ENCODE results near the gene MPO.

The MPO gene

GRCh38 chr17:58319173-58320162, 38.7 kb upstream of the MPO start:
- DNase-seq, result no peak

DNA sequence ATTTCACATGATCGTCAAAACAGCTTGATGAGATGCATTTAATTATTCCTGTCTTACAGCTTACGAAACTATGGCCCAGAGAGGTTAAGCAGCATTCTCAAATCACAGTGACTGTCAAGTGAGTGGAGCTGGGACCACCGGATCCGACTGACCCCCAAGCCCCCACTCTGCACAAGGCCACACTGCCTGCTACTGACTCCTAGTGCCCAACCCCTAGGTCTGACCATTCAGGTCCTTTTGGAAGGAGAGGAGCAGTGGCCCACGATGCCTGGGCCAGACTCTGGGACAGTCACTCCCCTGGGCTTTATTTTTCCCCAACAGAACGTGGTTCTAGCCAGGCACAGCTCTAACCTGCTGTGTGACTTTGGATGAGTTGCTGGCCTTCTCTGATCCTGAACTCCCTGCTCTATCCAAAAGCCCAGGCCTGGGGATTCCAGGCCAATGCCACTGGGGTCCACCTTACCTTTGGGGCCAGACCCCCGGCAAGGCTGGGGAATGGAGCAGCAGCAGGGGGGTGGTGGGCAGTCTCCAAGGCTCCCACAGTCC, 38.0 kb upstream of the MPO start:
- no peak for DNase-seq

- DNase-seq, result no peak
Observed at GRCh38 chr17:58318065-58318481, 37.3 kb upstream of the MPO start.

- DNase-seq, result peak in 2 of 4 experiments; percentile 41 to 55
Observed at GRCh38 chr17:58317421-58318064, 36.8 kb upstream of the MPO start.

DNA sequence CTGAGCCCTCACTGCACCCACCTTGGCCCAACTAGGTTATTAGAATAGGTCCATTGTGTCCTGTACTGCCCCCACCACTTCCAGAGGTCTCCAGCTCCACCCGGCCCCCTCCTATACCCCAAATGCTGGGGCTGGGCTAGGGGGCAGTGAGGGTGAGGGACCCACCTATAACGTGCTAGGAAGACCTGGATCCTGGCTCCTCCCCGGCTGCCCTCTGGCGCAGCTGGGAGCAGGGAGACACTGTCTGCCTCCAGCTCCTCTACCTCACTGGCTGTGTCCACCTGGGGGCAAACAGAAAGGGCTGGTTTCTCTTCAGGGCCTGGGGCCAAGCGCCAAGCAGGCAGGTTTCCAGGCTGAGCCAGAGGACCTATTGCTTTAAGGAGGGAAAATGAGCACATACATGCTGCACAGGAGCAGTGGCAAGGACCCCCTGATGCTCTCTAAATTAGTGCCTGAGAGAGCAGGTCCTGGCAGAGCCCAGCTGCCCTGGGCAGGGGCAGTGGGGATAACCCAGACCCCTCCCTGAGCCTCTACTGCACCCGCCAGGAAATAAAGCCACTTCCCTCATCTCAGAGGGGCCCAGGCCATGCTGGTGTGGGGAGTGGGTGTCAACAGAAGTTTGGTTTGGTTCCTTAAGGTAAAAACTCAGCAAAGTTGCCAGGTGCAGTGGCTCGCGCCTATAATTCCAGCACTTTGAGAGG, 35.7 kb upstream of the MPO start:
- DNase-seq, result no peak

GRCh38 chr17:58315750-58316149, 35.0 kb upstream of the MPO start:
- no peak for DNase-seq

DNA sequence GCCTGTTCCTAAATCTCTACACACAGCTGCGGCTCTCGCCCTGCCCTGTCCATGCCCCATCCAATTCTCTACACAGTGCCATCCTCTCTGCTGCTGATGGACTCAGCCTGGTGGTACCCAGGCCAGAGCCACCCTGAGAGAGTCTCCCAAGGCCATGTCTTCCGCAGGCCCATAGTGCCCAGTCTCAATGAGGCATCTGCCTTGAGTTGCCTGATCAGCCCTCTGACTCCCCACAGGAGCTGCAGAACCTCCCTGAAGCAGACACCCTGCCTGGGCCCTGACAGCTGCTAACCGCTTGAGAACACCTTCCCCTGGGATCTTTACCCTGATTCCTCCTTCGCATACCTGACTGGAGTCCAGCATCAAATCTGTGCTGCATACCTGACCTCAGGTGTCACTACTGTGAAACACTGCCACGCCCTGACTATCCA, 34.6 kb upstream of the MPO start:
- DNase-seq, result no peak

DNA sequence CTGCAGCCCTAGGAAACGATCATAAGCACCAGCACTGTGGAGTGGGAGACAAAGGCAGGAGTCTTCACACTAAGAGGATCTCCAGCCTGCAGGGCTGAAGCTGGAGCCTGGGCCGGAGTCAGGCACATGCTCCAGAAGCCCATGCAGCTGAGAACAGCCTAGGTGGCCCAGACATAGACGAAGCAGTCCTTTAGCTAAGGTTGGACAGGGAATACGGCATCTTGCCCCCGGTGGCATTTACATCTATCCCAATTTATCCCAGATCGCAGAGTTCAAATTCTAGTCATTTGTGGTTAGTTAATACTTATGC, 33.9 kb upstream of the MPO start:
- no peak for DNase-seq

- DNase-seq, result no peak
Observed at GRCh38 chr17:58313815-58314705, 33.3 kb upstream of the MPO start.

DNA sequence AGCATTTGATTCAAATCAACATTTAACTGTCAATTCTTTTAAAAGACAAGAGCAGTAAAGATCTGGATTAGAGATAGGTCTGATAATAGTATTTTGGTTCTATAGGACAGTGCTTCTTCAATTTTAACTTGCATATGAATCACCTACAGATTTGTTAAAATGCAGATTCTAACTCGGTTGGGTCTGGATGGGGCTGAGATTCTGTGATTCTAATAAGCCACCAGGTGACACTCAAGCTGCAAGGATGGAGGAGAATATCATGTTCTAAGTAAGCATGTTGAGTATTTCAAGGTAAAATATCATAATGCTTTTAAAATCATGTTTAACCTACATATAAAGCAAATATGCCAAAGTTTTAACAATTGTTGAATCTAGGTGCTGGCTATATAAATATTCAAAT, 32.1 kb upstream of the MPO start:
- DNase-seq, result no peak

- no peak for DNase-seq
Observed at GRCh38 chr17:58312021-58312630, 31.4 kb upstream of the MPO start.

DNA sequence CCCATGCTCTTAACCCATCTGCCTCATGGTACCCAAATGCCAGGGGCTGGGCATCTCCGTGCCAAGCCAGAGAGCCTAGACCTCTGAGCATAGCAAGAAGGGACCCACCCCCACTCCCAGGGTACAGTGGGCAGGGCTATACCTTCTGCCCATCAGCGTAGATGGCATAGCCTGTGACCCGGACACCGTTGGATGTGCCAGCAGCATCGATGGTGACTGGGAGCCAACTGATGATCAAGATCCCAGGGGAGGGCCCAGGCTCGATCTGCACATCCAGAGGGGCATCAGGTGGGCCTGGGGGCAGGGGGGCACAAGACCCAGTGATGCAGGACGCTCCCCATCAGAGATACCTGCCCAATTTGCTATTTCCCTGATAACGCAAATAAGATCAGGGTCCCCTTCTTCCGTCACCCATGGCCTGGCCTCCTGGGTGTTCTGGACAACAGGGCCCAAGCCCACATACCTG, 30.7 kb upstream of the MPO start:
- no peak for DNase-seq

- no peak for DNase-seq
Observed at GRCh38 chr17:58310511-58311428, 30.0 kb upstream of the MPO start.

DNA sequence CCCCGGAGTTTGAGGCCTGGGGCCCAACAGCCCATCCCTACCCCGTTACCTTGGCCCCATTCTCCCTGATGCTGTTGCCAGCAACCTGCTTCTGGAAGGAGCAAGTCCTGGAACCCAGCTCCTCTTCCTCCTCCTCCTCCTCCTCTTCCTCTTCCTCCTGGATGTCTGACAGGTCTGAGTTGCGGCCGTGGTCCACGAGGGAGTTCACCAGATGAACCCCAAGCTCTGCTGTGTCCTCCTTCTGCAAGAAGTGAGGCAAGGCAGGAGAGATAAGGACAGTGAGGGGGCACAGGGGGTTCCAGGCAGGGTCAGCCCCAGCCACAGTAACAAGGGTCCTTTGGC, 29.2 kb upstream of the MPO start:
- DNase-seq, result no peak

DNA sequence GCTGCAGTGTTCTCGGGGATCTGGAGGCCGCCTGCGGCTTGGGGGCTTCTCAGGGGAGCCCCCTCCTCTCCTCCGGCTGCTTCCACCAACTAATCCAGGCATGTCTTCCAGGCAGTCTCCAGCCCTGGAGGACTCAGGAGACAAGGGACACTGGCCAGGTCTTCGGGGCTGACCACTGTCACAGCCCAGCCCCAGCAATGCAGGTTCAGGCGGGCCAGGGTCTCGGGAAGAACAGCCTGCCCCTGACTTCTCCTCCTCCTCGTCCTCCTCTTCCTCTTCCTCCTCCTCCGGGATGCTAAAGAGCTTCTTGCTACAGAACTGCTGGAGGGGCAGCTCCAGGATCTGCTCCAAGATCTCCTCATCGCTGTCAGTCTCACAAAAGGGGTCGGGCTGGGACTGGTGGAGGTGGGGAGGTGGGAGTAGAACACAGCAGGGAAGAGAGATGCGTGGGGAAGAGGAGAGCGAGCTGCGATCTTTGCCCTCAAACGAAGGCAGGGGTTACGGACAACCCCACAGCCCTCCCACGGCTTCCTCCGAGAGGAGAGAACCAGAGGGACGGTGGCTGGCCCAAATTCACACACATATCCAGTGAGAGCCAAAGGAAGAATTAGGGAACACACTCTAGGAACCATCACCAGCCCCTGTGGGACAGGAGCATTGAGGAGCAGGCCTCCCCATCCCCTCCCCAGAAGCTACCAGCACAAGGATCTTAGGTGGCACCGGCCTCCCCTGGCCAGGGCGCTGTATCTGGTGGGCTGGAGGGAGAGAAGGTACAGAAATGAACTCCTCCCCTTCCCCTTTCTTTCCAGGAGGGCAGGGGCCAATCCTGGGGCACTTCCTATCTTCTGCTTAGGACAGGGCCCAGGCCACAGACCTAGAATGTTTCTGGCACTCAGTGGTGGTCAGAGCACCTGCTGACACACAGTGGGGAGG, 28.5 kb upstream of the MPO start:
- DNase-seq, result no peak

DNA sequence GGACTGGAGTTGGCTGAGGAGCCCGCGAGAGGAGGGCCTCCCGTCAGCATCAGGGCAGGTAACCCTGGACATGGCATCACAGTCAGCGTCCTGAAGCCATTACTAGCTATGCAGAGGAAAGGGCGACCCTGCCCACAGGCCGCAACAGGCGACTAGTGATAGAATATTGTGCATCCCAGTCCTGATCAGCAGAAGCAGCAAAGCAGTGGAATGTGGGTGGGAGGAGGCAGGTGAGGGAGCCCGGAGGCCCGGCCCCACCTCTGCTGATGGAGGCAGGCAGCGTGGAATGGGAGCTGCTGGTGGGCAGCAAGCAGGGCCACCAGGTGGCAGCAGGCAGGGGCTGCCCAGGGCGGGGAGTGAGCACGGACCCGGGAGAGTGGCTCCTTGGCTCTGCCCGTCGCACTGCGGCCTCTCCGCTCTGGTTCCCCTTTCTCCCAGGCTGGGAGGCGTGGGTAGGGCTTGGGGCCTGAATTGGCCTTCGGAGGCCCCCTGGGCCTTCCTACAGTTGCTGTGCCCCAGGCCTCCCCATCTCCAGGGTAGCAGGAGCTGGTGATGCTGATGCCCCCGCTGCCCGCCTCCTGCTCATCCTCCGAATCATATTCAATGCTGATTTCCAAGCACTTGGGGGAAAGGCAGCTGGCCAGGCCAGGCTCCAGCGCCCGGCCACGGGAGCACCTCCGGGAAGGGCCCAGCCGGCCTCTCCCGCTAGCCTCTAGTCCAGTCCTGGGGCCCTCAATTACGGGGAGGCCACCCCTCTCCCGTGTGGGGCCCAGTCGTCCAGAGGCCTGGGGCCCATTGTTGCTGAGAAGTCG, 27.6 kb upstream of the MPO start:
- DNase-seq, result no peak

DNA sequence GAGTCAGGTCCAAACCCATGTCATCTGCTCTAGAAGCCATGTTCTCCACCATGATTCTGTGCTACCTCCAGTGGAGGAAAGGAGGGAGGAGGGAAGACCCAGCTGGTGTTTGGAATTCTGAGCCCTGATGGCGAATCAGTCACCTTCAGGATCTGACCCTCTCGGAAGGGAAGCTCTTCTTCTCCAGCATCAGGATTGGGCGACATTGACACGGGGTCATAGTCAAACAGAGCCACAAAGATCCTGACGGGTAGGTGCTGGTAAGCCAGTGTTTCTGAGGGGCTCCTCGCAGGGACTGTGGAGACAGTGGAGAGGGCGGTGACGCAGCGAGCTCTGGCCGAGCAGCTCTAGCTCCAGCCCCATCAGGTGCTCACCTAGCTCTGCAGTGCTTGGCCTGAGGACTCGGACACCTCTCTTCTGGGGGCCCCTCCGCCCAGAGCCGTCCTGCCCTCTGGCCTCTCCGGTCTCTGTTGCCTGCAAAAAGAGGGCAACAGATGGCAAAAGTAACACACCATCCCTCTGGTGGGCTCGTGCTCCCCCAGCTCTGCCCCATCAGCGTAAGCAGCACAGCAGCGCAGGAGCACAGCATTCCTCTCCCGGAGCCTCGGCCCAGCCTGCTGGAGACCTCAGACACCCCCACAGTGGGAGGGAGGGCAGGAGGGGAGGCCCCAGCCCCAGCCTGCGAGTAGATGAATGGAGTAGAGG, 26.9 kb upstream of the MPO start:
- DNase-seq, result no peak
